Stomach (tissue), 4 donors: Measurements from ENCODE around the gene GNGT2.

ENCODE experiments used
- CTCF ChIP-seq, 7 experiments: fragments of 450-650 bp in 4 of 7; fragments of 200-600 bp in 3 of 7; sonication (generic) in 3 of 7; IDR thresholded peaks; one replicate each; pipeline ENCODE4 v1.5.1; 2016 to 2019; ENCODE audit warnings: antibody characterized with exemption in 7 of 7, control low read depth in 2 of 7, mild to moderate bottlenecking in 1 of 7
- EP300 ChIP-seq: sonication (generic); formaldehyde crosslinking; IDR thresholded peaks from one replicate; pipeline ENCODE4 v1.6.1; 2017; ENCODE audit warnings: antibody characterized with exemption
- POLR2A ChIP-seq, 4 donors: fragments of 450-650 bp; IDR thresholded peaks; one replicate each; pipeline ENCODE4 v1.6.1; 2016; ENCODE audit warnings: antibody characterized with exemption in 4 of 4, control low read depth in 2 of 4, mild to moderate bottlenecking in 1 of 4, moderate library complexity in 1 of 4
- POLR2AphosphoS5 ChIP-seq, 3 donors: sonication (generic); formaldehyde crosslinking; IDR thresholded peaks; one replicate each; pipeline ENCODE4 v1.6.1; 2016; ENCODE audit warnings: antibody characterized with exemption in 3 of 3

- TF ChIP-seq CTCF (IDR thresholded peaks at IDR 0.05), result no peak
- TF ChIP-seq EP300, result no peak
- TF ChIP-seq POLR2A (IDR thresholded peaks at IDR 0.05), result no peak
- peak in 2 of 3 donors; percentile 14 to 66 for TF ChIP-seq POLR2AphosphoS5 (IDR thresholded peaks at IDR 0.05)
Measured at GRCh38 chr17:49230636-49231562, 20.5 kb upstream of the GNGT2 start, which contains the start of gene PHOSPHO1.
